ENCODE results near the gene MOB1B.

GRCh38 chr4:71026086-71026485, 123.9 kb downstream of the MOB1B start:
- TF ChIP-seq TAF1 (IDR thresholded peaks at IDR 0.05; ENCODE audit: low read depth, low read length), result no peak
- no peak for TF ChIP-seq POLR2A (IDR thresholded peaks at IDR 0.05; ENCODE audit: low read depth, low read length)
- no peak for TF ChIP-seq POLR2AphosphoS5 (IDR thresholded peaks at IDR 0.05; ENCODE audit: low read depth, low read length)
- TF ChIP-seq POU2F2 (IDR thresholded peaks at IDR 0.05; ENCODE audit: low read depth, low read length), result no peak

Measured in GM12891 (cell line).